ENCODE data around the gene ZNF428. TPM values are rescaled to one million over a fixed set of nuclear protein-coding genes. Genes with fewer than 3 reads are reported as not detected.

ZNF428 gene
- total and polyA plus RNA-seq, 2 donors from 2014 or later, result 44.3 to 95.4 TPM

GRCh38 chr19:43578787-43579186 lies 40.6 kb downstream of the ZNF428 start:
- TF ChIP-seq CTCF (IDR thresholded peaks at IDR 0.05; ENCODE audit: borderline replicate concordance, extremely low read depth, insufficient read depth), result no peak
- no peak overlapping the region for H3K9ac ChIP-seq (ENCODE audit: low read length in 3 of 3)
- no peak overlapping the region for H3K4me3 ChIP-seq (ENCODE audit: low read length in 3 of 3)
- intact Hi-C loops (cut with DNase I), result no loop called here
- no peaks in the 10 kb centered on the region for H3K27me3 ChIP-seq (ENCODE audit: control insufficient read depth, insufficient read depth, low read length)
- FAIRE-seq, result no peak
- DNase-seq, result no peak
- no peak overlapping the region for H3K27ac ChIP-seq (ENCODE audit: low read depth in 2 of 2, low read length in 2 of 2)
- H3K36me3 ChIP-seq (ENCODE audit: control insufficient read depth in 2 of 3, insufficient read depth in 3 of 3, low read length in 3 of 3), result no peaks in the 10 kb centered on the region
- no peaks in the 10 kb centered on the region for H3K9me3 ChIP-seq (ENCODE audit: control insufficient read depth in 2 of 3, insufficient read depth in 1 of 3, low read length in 3 of 3)
- peaks cover 0 to 29% (median 18%) of the 10 kb centered on the region in 3 donors for H3K4me1 ChIP-seq (ENCODE audit: control insufficient read depth in 2 of 3, insufficient read depth in 2 of 3, low read depth in 1 of 3, low read length in 3 of 3)

GRCh38 chr19:43575955-43576878 lies 43.2 kb downstream of the ZNF428 start:
- no peak for TF ChIP-seq CTCF (IDR thresholded peaks at IDR 0.05; ENCODE audit: borderline replicate concordance, extremely low read depth, insufficient read depth)
- intact Hi-C loops (cut with DNase I), result no loop called here
- FAIRE-seq (no peak), DNase-seq (peak in 2 of 5 donors; percentile 74 to 76)
- H3K27me3 ChIP-seq (ENCODE audit: control insufficient read depth, insufficient read depth, low read length), result no peaks in the 10 kb centered on the region
- H3K4me3 ChIP-seq (ENCODE audit: low read length in 3 of 3), result peak overlapping the region; percentile 23 to 62 (median 60)
- H3K27ac ChIP-seq (ENCODE audit: low read depth in 2 of 2, low read length in 2 of 2), result peak overlapping the region in 1 of 2 donors; percentile 51
- peak overlapping the region in 1 of 3 donors; percentile 31 for H3K9ac ChIP-seq (ENCODE audit: low read length in 3 of 3)
- H3K9me3 ChIP-seq (ENCODE audit: control insufficient read depth in 2 of 3, insufficient read depth in 1 of 3, low read length in 3 of 3), result no peaks in the 10 kb centered on the region
- H3K4me1 ChIP-seq (ENCODE audit: control insufficient read depth in 2 of 3, insufficient read depth in 2 of 3, low read depth in 1 of 3, low read length in 3 of 3), result peaks cover 0 to 16% (median 8%) of the 10 kb centered on the region in 3 donors
- H3K36me3 ChIP-seq (ENCODE audit: control insufficient read depth in 2 of 3, insufficient read depth in 3 of 3, low read length in 3 of 3), result peaks cover 0 to 6% (median 0%) of the 10 kb centered on the region in 3 donors

- Histone ChIP-seq H3K4me3 (ENCODE audit: low read length in 3 of 3) (peak within 1 kb of the TSS; percentile 76 to 98 (median 89)), H3K27ac (ENCODE audit: low read depth in 2 of 2, low read length in 2 of 2) (peak within 1 kb of the TSS; percentile 62 to 65), H3K36me3 (ENCODE audit: control insufficient read depth in 2 of 3, insufficient read depth in 3 of 3, low read length in 3 of 3) (peaks cover 0 to 6% (median 0%) of the 10 kb centered on the region in 3 donors), H3K27me3 (ENCODE audit: control insufficient read depth, insufficient read depth, low read length) (no peaks in the 10 kb centered on the region), H3K9ac (ENCODE audit: low read length in 3 of 3) (peak within 1 kb of the TSS; percentile 69 to 94 (median 74)), H3K4me1 (ENCODE audit: control insufficient read depth in 2 of 3, insufficient read depth in 2 of 3, low read depth in 1 of 3, low read length in 3 of 3) (peaks cover 0 to 13% (median 5%) of the 10 kb centered on the region in 3 donors), H3K9me3 (ENCODE audit: control insufficient read depth in 2 of 3, insufficient read depth in 1 of 3, low read length in 3 of 3) (no peaks in the 10 kb centered on the region)
- no peak for TF ChIP-seq CTCF (IDR thresholded peaks at IDR 0.05; ENCODE audit: borderline replicate concordance, extremely low read depth, insufficient read depth)
- FAIRE-seq (peak; percentile 99), DNase-seq (peak; percentile 99 to 100 (median 99))
- intact Hi-C loops (cut with DNase I), result no loop called here
Observed at GRCh38 chr19:43575156-43575950, 44.1 kb downstream of the ZNF428 start, which contains the start of the genes PINLYP and XRCC1. PINLYP (plus strand) TSS chr19:43575801; CDS start chr19:43577192, 1,391 bp downstream. XRCC1 (minus strand) TSS chr19:43575527; CDS start chr19:43575458, 69 bp downstream.

Data from kidney (tissue), 14 donors.